Spleen (tissue), 7 donors: ENCODE data around the gene TEKT3.

ENCODE experiments used
- POLR2A ChIP-seq, 3 donors: fragments of 450-650 bp; IDR thresholded peaks; one replicate each; pipeline ENCODE4 v1.5.1; 2017; ENCODE audit warnings: antibody characterized with exemption in 3 of 3, mild to moderate bottlenecking in 1 of 3
- POLR2AphosphoS5 ChIP-seq, 3 donors: sonication (generic); formaldehyde crosslinking; IDR thresholded peaks; one replicate each; pipeline ENCODE4 v1.5.1; 2017; ENCODE audit warnings: antibody characterized with exemption in 3 of 3
- TF ChIP-seq, protein P1 (sequence below), 11 experiments: fragments of 200-600 bp in 7 of 11; fragments of 450-650 bp in 4 of 11; sonication (generic) in 4 of 11; IDR thresholded peaks in 8 of 11; conservative IDR thresholded peaks in 3 of 11; 1 replicate in 7 of 11; 2 replicates in 4 of 11; pipeline versions ENCODE4 v1.4.0 to v1.8.0; 2016 to 2021; ENCODE audit warnings: antibody characterized with exemption in 11 of 11, inconsistent platforms in 4 of 11, mild to moderate bottlenecking in 1 of 11
- donor health status: DM: no; HTN: no; CAD: no; lungs with moderate emphysema.
- donor health status: DM: no; HTN: no; CAD: no.
- donor health status: DM: no; HTN: no; CAD: no.

- TF ChIP-seq POLR2AphosphoS5 (IDR thresholded peaks at IDR 0.05) (no peak), POLR2A (IDR thresholded peaks at IDR 0.05) (no peak)
- TF ChIP-seq, protein P1, sequence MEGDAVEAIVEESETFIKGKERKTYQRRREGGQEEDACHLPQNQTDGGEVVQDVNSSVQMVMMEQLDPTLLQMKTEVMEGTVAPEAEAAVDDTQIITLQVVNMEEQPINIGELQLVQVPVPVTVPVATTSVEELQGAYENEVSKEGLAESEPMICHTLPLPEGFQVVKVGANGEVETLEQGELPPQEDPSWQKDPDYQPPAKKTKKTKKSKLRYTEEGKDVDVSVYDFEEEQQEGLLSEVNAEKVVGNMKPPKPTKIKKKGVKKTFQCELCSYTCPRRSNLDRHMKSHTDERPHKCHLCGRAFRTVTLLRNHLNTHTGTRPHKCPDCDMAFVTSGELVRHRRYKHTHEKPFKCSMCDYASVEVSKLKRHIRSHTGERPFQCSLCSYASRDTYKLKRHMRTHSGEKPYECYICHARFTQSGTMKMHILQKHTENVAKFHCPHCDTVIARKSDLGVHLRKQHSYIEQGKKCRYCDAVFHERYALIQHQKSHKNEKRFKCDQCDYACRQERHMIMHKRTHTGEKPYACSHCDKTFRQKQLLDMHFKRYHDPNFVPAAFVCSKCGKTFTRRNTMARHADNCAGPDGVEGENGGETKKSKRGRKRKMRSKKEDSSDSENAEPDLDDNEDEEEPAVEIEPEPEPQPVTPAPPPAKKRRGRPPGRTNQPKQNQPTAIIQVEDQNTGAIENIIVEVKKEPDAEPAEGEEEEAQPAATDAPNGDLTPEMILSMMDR (IDR thresholded peaks at IDR 0.05 in 8 of 11, conservative IDR thresholded peaks at IDR 0.05 in 3 of 11), result no peak
These were observed 36.8 kb upstream of the TEKT3 start for GRCh38 chr17:15378243-15378642.
